Measurements from ENCODE around the gene ACVR1B. TPM values are rescaled to one million over a fixed set of nuclear protein-coding genes. Genes with fewer than 3 reads are reported as not detected.

Gene ACVR1B
- total and polyA plus RNA-seq, 2 of the 8 experiments (the other 6 are each of a cell fraction or from before 2014, with no cell fraction given): 16.0 to 19.2 TPM

DNA sequence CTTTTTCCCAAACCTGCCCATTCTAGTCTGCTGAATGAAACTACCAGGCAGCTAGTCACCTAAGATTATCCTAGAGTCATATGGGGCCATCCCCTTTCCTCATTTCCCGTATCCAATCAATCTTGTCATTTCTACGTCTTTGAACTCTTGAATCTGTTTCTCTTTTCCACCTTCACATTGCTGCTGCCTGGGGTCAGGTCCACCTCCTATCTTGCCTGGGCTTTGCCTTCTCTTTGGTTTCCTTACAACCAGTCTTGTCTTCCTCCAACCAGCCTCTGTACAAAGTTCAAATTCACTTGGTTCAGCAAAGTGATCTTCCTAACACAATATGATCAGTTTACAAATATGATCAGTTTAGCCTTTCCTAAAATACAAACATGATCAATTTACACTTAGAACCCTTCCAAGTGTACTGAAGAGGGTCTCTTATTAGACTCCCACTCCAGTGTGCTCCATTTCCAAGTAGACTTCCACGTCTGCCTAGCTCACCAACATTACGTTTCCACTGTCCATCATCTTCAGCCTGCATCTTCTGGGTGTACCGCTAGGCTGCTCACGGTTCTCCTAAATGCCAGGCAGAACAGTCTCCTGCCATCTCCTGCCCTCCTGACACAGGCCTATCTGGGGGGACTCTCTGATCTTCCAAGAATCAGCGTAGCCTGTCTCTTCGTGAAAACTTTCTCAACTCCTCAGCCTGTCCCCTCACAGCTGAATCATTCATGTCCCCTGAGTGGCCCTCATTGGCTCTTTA is 4.1 kb upstream of the ACVR1B start:
- peak in 1 of 2 experiments; percentile 26 for DNase-seq (ENCODE audit: low read depth in 1 of 2, low spot score in 2 of 2)
- no peak overlapping the region for H3K18ac ChIP-seq (ENCODE audit: extremely low read depth, low read length)
- TF ChIP-seq TAF7 (optimal IDR thresholded peaks at IDR 0.05; ENCODE audit: borderline replicate concordance, low read depth, low read length) (no peak), CHD2 (IDR thresholded peaks at IDR 0.05; ENCODE audit: low read length) (no peak)
- H4K20me1 ChIP-seq (replicated peaks in 1 of 2; ENCODE audit: control insufficient read depth in 1 of 2, insufficient read depth in 2 of 2, low read length in 2 of 2): no peaks in the 10 kb centered on the region
- no peak overlapping the region for H3K14ac ChIP-seq (ENCODE audit: insufficient read length)
- no peaks in the 10 kb centered on the region for H3K79me2 ChIP-seq (ENCODE audit: control insufficient read depth in 1 of 2, insufficient read depth in 2 of 2, low read length in 2 of 2)
- 84% methylated on average over 8 of the region's 8 CpGs; no CpG with 5 or more reads in 1 of the 2 experiments for WGBS, 2 experiments (ENCODE audit: extremely low coverage in 1 of 2, insufficient coverage in 1 of 2, insufficient read length in 1 of 2, insufficient replicate concordance in 2 of 2, low coverage in 1 of 2, low lambda C conversion rate in 2 of 2, missing lambda C conversion rate in 1 of 2)
- H3K23me2 ChIP-seq (ENCODE audit: low read depth, low read length): peaks cover 7% of the 10 kb centered on the region; the same call in 1 of the 2 replicates
- H2BK20ac ChIP-seq (ENCODE audit: low read length): no peak overlapping the region
- no peak overlapping the region for H3K9ac ChIP-seq (replicated peaks in 1 of 4; ENCODE audit: extremely low read depth in 1 of 4, low read depth in 3 of 4, low read length in 3 of 4)
- H2AFZ ChIP-seq (ENCODE audit: low read length): no peak overlapping the region
- no peak overlapping the region for H2BK15ac ChIP-seq (ENCODE audit: low read length)
- H4K8ac ChIP-seq (ENCODE audit: extremely low read depth, insufficient read depth, low read length): no peak overlapping the region
- peaks cover 0 to 3% (median 1%) of the 10 kb centered on the region in 4 experiments; a peak in 4 of 7 replicates for H3K4me1 ChIP-seq (replicated peaks in 1 of 4; ENCODE audit: control insufficient read depth in 3 of 4, insufficient read depth in 4 of 4, low read length in 3 of 4)
- no peak overlapping the region for H3K23ac ChIP-seq (ENCODE audit: insufficient read length)
- H3K56ac ChIP-seq (replicated peaks; ENCODE audit: insufficient read length, low read depth, low read length): no peak overlapping the region
- H3K27ac ChIP-seq (ENCODE audit: low read depth, low read length): no peak overlapping the region
- H3K4me3 ChIP-seq (ENCODE audit: extremely low read depth in 1 of 4, insufficient read depth in 2 of 4, low read depth in 3 of 4, low read length in 4 of 4): no peak overlapping the region
- H3K4me2 ChIP-seq (ENCODE audit: insufficient read depth in 1 of 2, low read depth in 2 of 2, low read length in 2 of 2): no peak overlapping the region
- no peak overlapping the region for H2BK120ac ChIP-seq (replicated peaks; ENCODE audit: low read depth, low read length)
- no peak overlapping the region for H2BK12ac ChIP-seq (ENCODE audit: low read depth, low read length)
- no peak overlapping the region for H4K91ac ChIP-seq (replicated peaks; ENCODE audit: insufficient read length, low read length)
- no peak overlapping the region for H3K4ac ChIP-seq (replicated peaks; ENCODE audit: insufficient read length, low read depth, low read length)
- H3K36me3 ChIP-seq (ENCODE audit: control insufficient read depth in 2 of 4, insufficient read depth in 4 of 4, low read length in 3 of 4): no peaks in the 10 kb centered on the region
- H3K9me3 ChIP-seq (ENCODE audit: insufficient read depth in 2 of 2, low read depth in 1 of 2, low read length in 1 of 2): peaks cover 0 to 5% of the 10 kb centered on the region in 2 experiments; a peak in 1 of 4 replicates
- ChIA-PET POLR2A (ENCODE audit: partially characterized antibody) (no interaction called here), CTCF (ENCODE audit: partially characterized antibody) (interaction anchor here (1.2 to 2.0 kb wide), 3 partner anchors 23 to 46 kb away, joined by 3 to 8 read pairs (median 3); no protein-coding TSS in a partner anchor)
- H2BK5ac ChIP-seq (ENCODE audit: low read depth, low read length): no peak overlapping the region
- no peak overlapping the region for H4K5ac ChIP-seq (ENCODE audit: insufficient read length, low read depth, low read length)
- H3K79me1 ChIP-seq (ENCODE audit: low read depth, low read length): no peaks in the 10 kb centered on the region
- H2AK5ac ChIP-seq (ENCODE audit: low read depth, low read length): no peak overlapping the region
- FAIRE-seq: no peak
- H3K27me3 ChIP-seq (replicated peaks in 1 of 4; ENCODE audit: control insufficient read depth in 3 of 4, extremely low read depth in 1 of 4, insufficient read depth in 3 of 4, low read length in 3 of 4): peaks cover 7 to 36% (median 28%) of the 10 kb centered on the region in 4 experiments
